SK-N-DZ (cell line): ENCODE data around the gene PUM2.

Experiments used
- DNase-seq: peaks from one replicate; pipeline ENCODE4 v3.0.0-alpha.2; 2015; ENCODE audit warnings: low spot score

Gene PUM2

DNA sequence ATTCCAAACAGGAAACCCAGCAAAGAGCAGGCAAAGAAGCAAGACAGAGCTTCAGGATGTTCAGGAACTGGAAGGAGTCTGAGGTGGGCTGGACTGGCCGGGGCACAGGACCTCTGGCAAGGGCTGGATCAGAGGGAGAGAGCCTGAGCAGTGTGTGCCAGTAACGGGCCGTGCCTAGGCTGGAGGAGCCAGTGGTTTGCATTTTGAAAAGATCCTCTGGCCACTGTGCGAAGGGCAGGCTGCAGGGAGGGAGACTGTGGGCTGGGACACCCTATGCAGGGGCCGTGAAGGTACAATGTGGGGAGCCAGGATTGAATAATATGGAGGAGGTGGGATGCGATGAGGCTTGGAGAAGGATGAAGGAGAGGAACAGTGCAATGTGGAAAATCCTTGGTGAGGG lies 119.5 kb downstream of the PUM2 start:
- DNase-seq, result no peak

GRCh38 chr2:20230114-20230425 lies 120.6 kb downstream of the PUM2 start:
- no peak for DNase-seq

- no peak for DNase-seq
Observed at GRCh38 chr2:20229322-20230113, 121.1 kb downstream of the PUM2 start.

DNA sequence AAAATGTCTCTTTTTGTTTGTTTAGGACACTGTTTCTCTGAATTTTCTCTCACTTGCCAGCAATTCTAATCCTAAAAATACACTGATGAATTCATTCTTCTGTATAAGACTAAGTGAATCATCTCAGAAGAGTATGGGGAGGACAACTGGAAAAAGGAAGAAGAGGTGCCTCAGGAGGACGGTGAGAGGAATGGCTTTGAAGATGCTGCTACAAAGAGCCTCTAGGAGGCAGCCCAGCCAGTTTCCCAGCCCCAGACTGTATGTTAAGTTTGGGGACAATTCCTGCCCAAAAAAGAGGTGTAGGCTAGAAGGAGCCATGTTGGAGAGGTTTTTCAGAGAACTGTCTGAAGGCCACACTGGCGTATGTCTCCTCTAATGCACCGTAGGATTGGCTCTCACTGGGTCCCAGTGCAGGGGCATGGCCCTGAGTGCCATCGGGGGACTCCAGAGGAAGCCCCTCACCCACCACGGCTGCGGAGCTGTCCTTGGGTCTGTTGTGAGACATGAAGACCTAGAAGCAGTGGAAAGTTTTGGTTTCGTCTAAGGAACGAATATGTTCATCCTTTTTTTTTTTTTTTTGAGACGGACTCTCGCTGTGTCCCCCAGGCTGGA lies 122.6 kb downstream of the PUM2 start:
- DNase-seq, result no peak

- no peak for DNase-seq
Observed at GRCh38 chr2:20226152-20226545, 124.5 kb downstream of the PUM2 start.

DNA sequence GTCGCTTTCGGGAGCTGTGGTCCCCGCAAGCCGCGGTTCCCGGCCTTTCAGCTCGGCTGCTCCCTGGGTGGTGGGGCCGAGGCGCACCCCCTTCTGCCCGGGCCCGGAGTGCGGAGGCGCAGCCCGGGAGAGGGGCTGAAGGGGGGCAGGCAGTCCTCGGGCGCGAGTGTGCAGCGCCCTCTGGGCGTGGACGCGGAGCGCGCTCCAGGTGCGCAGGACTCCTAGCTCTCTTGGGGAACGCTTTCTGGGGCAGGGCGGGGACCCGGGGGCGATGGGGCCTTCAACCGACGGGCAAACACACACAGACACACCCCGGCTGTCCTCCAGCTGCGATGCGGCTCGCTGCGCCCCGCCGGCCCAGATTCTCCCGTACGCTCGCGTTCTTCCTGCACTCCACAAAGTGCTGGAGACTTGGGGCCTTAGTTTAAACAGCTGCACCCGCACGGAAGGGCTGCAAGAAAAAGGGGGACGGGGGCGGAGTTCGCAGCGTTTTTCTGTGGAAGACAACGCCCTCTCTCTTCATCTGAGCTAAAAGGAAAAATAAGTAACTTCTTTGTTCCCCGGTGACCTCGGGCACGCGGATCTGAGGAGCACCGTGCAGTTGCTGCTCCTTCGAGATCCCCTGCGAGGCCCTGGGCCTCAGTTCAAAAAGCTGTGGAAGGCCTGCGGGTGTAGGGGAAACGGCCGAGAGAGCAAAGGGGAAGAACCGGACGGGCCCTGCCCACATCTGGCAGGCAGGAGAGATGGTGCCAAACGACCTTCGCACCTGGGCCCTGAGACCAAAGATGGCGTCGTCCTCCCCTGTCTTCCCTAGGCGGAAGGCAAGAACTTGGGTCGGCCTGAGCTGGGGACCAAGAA lies 125.1 kb downstream of the PUM2 start:
- DNase-seq, result peak; percentile 62

DNA sequence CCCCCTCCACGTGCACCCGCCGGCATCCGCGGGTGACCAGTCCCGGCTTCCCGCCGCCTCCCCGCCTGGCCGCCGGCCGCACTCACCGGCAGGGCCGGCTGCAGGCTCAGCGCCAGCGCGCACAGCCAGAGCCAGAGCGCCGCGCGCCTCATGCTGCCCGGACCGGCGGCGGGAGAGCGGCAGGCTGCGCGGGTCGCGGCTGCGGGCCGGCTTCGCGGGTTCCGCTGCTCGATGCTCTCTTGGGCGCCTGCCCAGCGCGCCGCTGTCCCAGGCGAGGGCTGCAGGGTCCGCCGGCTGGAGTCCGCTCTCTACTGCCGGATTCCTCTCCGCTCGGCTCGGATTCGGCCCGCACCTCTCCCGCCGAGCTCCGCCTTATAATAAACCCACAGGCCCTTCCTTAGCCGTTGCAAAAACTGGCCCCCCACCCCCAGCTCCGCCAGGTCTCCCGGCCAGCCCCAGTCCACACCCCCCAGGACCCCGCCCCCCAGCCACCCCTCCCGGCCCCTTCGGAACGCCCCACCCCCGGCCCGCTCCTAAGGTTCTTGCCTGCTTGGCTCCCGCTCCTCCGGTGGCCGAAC lies 125.8 kb downstream of the PUM2 start, which contains the start of gene SDC1:
SDC1 (minus strand) TSS at position 415 of the 578 bp plus-strand sequence; CDS start at position 152, 263 bp downstream.
- peak; percentile 45 for DNase-seq

GRCh38 chr2:20224164-20224715 lies 126.4 kb downstream of the PUM2 start:
- DNase-seq, result no peak

DNA sequence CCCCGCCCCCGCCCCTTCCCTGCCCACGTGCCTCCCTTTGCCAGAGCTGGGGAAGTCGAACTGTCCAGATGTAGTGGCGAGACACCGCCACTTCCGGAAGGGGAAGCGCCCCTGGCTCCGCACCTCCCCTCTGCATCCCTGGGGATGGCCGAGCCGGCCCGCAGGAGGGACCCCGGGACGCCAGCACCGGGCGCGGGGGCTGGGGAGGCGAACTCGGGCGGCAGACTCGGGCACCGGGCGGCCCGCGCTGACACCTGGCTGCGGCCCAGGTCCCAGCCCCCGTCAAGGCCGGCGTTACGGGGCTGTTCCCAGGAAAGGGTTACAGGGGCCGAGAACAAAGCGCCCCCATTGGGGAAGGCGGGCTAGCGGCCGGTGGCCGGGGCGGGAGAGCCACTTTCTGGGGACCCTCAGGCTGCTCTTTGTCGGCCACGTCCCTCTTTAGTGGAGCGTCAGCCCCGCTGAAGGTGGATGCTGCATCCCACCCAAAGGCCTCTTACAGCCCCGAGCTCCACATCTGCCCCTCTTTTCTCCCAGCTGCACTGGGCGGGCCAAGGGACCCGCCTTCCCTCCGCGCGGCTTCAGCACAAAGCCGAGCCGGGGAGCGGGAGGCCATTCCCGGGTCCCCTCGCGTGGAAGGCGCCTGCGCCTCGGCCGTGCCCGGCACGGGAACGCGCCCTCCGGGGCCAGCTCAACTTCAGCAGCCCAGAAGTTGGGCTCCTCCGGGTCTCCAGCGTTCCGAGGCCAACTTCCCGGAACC lies 127.1 kb downstream of the PUM2 start:
- DNase-seq, result peak; percentile 55

- DNase-seq, result no peak
Observed at GRCh38 chr2:20222769-20223406, 127.8 kb downstream of the PUM2 start.

GRCh38 chr2:20222014-20222768 lies 128.5 kb downstream of the PUM2 start:
- DNase-seq, result no peak

DNA sequence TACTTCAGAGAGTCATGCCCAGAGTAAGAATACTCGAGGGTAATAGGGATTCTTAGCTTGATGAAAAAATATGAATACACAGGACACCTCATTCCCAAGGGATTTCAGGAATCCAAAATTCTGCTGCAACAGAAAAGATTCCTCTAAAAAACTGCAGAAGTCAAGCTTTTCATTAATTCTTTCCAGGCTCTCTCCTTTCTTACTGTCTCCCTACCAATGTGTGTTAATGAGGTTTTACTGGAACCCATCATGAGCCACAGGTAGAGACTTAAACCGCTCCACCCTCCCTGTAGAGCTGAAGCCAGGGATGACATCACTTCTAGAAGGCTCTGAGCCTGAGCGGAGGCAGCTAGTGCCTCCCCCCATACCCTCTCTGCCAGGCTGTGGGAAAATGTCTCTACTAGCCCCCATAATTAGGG lies 129.1 kb downstream of the PUM2 start:
- DNase-seq, result no peak

DNA sequence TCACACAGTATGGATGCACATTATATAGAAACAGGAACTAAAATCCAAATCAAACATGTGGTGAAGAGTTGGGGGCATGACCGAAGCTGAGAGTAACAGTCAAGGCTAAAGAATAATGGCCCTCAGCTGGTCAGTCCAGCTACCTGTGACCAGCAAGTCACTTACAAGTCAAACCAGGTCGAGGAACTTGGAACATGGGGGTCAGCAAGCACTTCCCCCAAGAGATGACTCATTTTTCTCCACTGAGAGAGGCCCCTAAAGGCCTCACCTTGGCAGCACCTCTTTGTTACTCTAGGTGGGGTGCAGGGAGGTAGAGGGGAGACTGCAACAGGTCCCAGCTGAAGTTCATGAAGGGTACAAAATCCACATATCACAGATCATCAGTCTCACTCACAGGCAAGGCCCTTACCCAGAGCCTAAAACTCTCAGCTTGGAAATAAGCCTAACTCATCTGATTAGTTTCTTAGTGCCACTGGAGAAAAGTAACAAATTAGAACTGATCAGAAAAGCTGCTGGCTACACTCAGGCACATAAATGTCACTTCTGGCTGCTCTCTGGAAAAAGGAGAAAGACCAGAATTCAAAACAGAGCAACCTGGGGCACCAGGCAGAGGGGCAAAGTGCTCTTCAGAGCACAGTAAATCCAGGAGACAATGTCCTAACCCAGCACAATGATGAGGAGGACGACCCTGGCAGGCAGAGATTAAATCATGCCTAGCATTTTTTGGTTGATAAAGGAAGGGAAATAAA lies 129.7 kb downstream of the PUM2 start:
- DNase-seq, result peak; percentile 45

- DNase-seq, result no peak
Observed at GRCh38 chr2:20219763-20220380, 130.8 kb downstream of the PUM2 start.

- no peak for DNase-seq
Observed at GRCh38 chr2:20218331-20219320, 132.0 kb downstream of the PUM2 start.

GRCh38 chr2:20217041-20217970 lies 133.3 kb downstream of the PUM2 start:
- DNase-seq, result no peak
